NCI-H1105 (cell line): ENCODE measurements around the gene E2F3.
A peak's percentile ranks its signal among the peaks of the same experiment; 100 is the strongest.

Experiments
- DNase-seq: peaks from one replicate; lab custom pipeline; 2025; lab: John Stamatoyannopoulos, UW

The E2F3 gene

DNA sequence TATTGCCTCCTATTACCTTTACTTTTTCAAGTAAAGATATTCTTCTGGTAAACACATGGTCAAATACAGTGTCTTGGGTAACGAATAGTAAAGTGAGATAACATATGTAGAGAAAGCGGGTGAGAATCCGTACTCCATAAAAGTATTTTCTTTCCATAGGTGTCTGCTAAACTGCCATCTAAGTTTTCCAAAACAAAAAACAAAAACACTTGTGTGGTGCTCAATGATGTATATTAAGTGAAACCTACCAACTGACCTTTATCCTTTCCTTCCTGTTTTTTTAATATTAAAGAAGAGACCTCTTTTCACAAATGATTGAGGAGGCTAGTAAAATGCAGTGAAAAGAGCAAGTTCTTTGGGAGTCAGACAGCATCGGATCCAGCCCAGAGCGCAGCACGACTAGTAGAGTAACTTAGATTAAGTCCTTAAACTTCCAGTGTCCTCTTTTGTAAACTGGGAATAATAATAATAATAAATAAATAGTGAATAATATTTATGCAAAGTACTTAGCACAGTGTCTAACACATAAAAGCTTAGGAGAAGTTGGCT, 132.1 kb downstream of the E2F3 start:
- no peak for DNase-seq

- peak; percentile 75 for DNase-seq
These were observed 132.9 kb downstream of the E2F3 start, which contains the start of gene CDKAL1 for GRCh38 chr6:20534295-20535262. TSS of gene CDKAL1 (plus strand) at chr6:20534457. CDS start at chr6:20546351, 11,894 bp downstream.

DNA sequence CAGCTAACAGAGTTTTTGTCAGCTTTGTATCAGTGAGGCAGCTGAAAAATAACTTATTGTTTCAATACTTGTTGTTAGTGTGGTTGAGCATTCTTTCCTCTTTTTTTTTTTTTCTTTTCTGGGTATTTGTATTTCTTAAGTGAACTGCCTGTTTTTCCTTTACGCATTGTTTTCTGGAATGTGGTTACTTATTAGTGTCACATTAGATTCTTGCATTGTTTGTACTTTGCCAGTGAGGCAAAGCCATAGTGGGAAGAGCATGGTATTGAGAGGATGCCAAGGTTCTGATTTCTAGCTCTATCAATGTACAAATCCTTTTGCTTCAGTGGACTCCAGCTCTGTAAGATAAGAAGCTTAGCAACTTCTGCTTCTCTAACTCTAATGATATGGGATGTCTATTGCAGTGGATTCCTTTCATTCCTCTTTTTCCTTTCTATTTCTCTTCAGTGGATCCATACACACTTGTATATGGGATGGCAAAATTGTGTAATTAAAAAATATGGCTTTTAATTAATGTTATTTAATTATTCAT, 136.5 kb downstream of the E2F3 start:
- no peak for DNase-seq

GRCh38 chr6:20538907-20539306, 137.2 kb downstream of the E2F3 start:
- no peak for DNase-seq

GRCh38 chr6:20539387-20539786, 137.7 kb downstream of the E2F3 start:
- no peak for DNase-seq

- DNase-seq, result no peak
These were observed 139.0 kb downstream of the E2F3 start for GRCh38 chr6:20540683-20541082.

- DNase-seq, result no peak
These were observed 139.7 kb downstream of the E2F3 start for GRCh38 chr6:20541382-20541781.

DNA sequence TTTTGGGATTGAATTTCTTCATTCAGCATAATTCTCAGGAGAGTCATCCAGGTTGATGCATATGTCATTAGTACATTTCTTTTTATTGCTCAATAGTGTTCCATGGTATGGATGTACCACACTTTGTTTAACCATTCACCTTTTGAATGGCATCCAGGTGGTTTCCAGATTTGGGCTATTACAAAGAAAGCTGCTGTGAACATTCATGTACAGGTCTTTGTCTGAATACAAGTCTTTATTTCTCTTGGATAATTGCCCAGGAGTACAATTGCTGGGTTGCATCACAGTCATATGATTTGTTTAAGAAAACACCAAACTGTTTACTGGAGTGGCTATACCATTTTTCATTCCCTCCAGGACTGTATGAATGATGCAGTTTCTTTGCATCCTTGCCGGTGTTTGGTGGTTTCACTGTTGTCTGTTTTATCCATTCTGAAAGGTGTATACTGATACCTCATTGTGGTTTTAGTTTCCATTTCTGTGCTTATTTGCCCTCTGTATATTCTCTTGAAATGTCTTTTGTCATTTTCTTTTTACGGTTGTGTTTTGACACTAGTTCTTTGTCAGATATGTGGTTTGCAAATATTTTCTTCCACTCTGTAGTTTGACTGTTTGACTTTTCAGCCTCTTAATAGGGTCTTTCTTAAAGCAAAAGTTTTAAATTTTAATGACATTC, 141.4 kb downstream of the E2F3 start:
- DNase-seq, result peak; percentile 81
